HFFc6 (cell line): Measurements from ENCODE around the gene DICER1. TPM values are rescaled to one million over a fixed set of nuclear protein-coding genes. Genes with fewer than 3 reads are reported as not detected.

ENCODE experiments used
- DNase-seq: peaks from one replicate; pipeline ENCODE4 v3.0.0-alpha.2; 2018
- H3K27ac Mint-ChIP-seq: 2 replicates; pipeline ENCODE4 v1.8.0; 2020; ENCODE audit warnings: mild to moderate bottlenecking, mixed read lengths
- H3K27me3 Mint-ChIP-seq: 2 replicates; pipeline ENCODE4 v1.8.0; 2021; ENCODE audit warnings: mild to moderate bottlenecking, moderate library complexity, mixed read lengths; ENCODE audit not compliant: insufficient read depth
- H3K36me3 Mint-ChIP-seq: 2 replicates; pipeline ENCODE4 v1.8.0; 2021; ENCODE audit warnings: low read depth, mixed read lengths
- H3K4me1 Mint-ChIP-seq: 2 replicates; pipeline ENCODE4 v1.8.0; 2020; ENCODE audit warnings: low read depth, mixed read lengths
- H3K4me3 Mint-ChIP-seq: 2 replicates; pipeline ENCODE4 v1.8.0; 2020; ENCODE audit warnings: mild to moderate bottlenecking, moderate library complexity, mixed read lengths
- H3K9me3 Mint-ChIP-seq: 2 replicates; pipeline ENCODE4 v1.8.0; 2020; ENCODE audit warnings: mild to moderate bottlenecking, mixed read lengths
- CTCF ChIP-seq: fragments of 200-600 bp; sonication (generic); IDR thresholded peaks from 2 replicates; pipeline ENCODE4 v1.5.0; 2021; ENCODE audit warnings: antibody characterized with exemption, mild to moderate bottlenecking
- total RNA-seq, 6 experiments: library from RNA; stranded (reverse); fragmentation: NEBNext Ultra II Directional; extraction: Animal tissue kit (Norgen Biotek cat#: 25700); gene quantifications; 2 replicates in 1 of 6; 3 replicates in 5 of 6; pipeline ENCODE4 v1.2.3, GENCODE V29; 2021

The DICER1 gene
- total RNA-seq, 6 experiments from 2014 or later, result 34.0 to 40.0 (median 37.6) TPM

DNA sequence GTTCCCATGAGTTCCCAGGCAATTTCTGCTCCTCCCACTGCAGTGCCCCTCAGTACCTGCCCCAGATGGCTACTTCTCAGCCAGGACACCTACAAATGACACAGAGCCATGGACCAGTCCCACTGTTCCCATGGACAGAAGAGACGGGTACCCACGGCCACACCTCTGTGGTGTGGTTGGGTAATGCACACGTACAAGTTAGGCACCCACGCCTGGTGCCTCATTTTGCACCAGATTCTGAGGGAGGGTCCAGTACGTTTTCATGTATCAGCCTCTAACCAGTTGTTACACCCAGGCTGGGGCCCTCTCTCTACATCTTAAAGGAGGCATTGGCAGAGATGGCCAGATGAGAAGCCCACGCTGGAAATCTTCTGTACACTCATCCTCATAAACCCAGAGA, 114.0 kb downstream of the DICER1 start:
- Mint-ChIP-seq H3K27ac (no peak overlapping the region), H3K4me1 (no peaks in the 10 kb centered on the region), H3K4me3 (no peak overlapping the region), H3K27me3 (peaks cover 12% of the 10 kb centered on the region), H3K9me3 (peaks cover 14% of the 10 kb centered on the region), H3K36me3 (no peaks in the 10 kb centered on the region)
- no peak for DNase-seq
- no peak for TF ChIP-seq CTCF

DNA sequence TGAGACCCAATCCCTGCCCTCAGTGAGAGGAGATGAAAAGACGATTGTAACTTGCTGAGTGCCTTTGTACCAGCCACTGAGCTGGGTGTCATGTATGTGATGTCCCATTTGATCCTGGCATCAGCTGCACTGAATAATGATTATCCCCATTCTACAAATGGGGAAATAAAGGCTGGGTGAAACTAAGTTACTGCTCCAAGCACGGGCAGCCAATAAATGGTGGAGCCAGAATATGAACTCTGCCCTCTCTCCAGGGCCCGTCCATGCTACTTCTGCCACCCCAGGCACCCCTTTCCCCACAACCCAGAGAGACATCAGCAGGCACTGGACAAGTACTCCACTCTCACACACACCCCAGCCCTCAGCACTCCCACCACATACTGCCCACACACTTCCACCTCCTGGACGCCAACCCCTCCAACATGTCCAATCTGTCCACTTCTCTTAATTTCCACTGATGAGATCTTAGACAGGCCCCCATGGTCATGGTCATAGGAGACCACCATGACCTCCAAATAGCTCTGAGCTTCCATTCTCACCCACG, 115.8 kb downstream of the DICER1 start:
- TF ChIP-seq CTCF, result no peak
- DNase-seq, result no peak
- H3K36me3 Mint-ChIP-seq, result no peaks in the 10 kb centered on the region
- peaks cover 4% of the 10 kb centered on the region for H3K27me3 Mint-ChIP-seq
- H3K4me3 Mint-ChIP-seq, result no peak overlapping the region
- H3K27ac Mint-ChIP-seq, result no peak overlapping the region
- no peaks in the 10 kb centered on the region for H3K4me1 Mint-ChIP-seq
- H3K9me3 Mint-ChIP-seq, result peaks cover 22% of the 10 kb centered on the region

GRCh38 chr14:95040708-95041476, 116.4 kb downstream of the DICER1 start:
- H3K4me3 Mint-ChIP-seq, result no peak overlapping the region
- peaks cover 4% of the 10 kb centered on the region for H3K27me3 Mint-ChIP-seq
- no peak for TF ChIP-seq CTCF
- peaks cover 22% of the 10 kb centered on the region for H3K9me3 Mint-ChIP-seq
- H3K4me1 Mint-ChIP-seq, result no peaks in the 10 kb centered on the region
- no peak for DNase-seq
- H3K27ac Mint-ChIP-seq, result no peak overlapping the region
- H3K36me3 Mint-ChIP-seq, result no peaks in the 10 kb centered on the region

DNA sequence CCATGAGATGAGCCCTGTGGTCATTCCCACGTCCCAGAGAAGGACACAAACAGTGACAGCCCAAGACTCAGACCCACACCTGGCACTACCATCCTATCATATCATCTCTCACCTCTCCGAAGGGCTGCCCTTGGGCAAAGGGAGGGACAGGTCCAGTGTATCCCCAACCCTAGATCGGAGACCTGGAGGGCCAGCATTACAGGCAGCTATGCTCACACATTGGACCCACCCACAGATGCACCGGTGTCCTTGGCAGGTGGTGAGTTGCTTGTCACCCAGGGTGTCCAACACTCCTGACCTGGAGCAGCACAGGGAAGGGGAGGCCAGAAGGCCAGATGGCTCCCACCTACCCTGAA, 117.4 kb downstream of the DICER1 start:
- Mint-ChIP-seq H3K27ac (no peak overlapping the region), H3K36me3 (no peaks in the 10 kb centered on the region), H3K27me3 (peaks cover 4% of the 10 kb centered on the region), H3K4me1 (no peaks in the 10 kb centered on the region), H3K4me3 (no peak overlapping the region), H3K9me3 (peaks cover 22% of the 10 kb centered on the region)
- no peak for DNase-seq
- TF ChIP-seq CTCF, result no peak

DNA sequence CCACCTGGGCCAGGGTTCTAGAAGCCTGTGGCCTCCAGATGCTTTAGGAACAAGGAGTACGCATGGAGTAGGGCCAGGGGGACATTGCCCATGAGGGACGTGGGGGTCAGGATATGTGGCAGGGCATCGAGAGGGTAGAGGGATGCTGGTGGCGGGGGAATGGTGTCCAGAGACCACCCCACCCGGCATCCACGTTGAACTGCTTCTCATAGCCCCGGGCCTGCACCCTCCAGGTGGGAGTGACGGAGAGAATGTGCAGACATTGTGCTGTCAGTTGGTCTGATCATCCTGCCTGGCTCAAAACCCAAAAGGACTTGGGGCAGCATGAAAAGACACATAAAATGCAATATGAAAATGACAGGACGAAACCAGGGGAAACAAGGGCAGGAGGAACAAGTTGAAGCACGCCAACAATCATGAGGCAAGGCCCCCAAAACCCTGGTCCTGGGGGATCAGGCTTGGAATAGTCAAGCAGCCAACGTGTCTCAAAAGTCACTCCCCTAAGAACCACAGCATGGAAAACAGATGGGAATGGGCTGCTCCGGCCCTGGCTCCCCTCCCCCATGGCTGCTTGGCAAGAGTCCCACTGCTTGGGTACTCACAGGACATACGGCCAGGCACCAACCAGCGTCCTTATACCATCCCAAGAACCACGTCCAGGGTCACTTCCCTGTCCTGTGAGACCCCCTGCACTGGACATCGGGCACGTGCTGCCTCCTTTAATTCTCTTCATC, 117.9 kb downstream of the DICER1 start:
- Mint-ChIP-seq H3K4me3 (no peak overlapping the region), H3K27ac (no peak overlapping the region), H3K4me1 (no peaks in the 10 kb centered on the region), H3K27me3 (peaks cover 4% of the 10 kb centered on the region), H3K36me3 (no peaks in the 10 kb centered on the region), H3K9me3 (peaks cover 22% of the 10 kb centered on the region)
- no peak for DNase-seq
- no peak for TF ChIP-seq CTCF
